ENCODE measurements around the gene CRYBG1.

GRCh38 chr6:106347219-106347618 is 13.3 kb upstream of the CRYBG1 start:
- TF ChIP-seq, protein P1, sequence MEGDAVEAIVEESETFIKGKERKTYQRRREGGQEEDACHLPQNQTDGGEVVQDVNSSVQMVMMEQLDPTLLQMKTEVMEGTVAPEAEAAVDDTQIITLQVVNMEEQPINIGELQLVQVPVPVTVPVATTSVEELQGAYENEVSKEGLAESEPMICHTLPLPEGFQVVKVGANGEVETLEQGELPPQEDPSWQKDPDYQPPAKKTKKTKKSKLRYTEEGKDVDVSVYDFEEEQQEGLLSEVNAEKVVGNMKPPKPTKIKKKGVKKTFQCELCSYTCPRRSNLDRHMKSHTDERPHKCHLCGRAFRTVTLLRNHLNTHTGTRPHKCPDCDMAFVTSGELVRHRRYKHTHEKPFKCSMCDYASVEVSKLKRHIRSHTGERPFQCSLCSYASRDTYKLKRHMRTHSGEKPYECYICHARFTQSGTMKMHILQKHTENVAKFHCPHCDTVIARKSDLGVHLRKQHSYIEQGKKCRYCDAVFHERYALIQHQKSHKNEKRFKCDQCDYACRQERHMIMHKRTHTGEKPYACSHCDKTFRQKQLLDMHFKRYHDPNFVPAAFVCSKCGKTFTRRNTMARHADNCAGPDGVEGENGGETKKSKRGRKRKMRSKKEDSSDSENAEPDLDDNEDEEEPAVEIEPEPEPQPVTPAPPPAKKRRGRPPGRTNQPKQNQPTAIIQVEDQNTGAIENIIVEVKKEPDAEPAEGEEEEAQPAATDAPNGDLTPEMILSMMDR (optimal IDR thresholded peaks at IDR 0.05 in 1 of 3, IDR thresholded peaks at IDR 0.05 in 1 of 3, conservative IDR thresholded peaks at IDR 0.05 in 1 of 3; ENCODE audit: extremely low read depth in 1 of 3, insufficient read depth in 2 of 3, low read length in 3 of 3), result no peak
- no peak for TF ChIP-seq EZH2 (IDR thresholded peaks at IDR 0.05; ENCODE audit: low read length)
